NOMO-1 treated with DMSO at 0.1 percent for 48 hours (cell line): ENCODE results near the gene ADSS2.
"Not testable (repeated sequence)": the region's sequence is repeated elsewhere in the genome, so short reads cannot be mapped to it uniquely, and the experiment has no call there.

Experiments
- DNase-seq: peaks from one replicate; lab custom pipeline; 2025; ENCODE audit not compliant: unreplicated experiment; lab: John Stamatoyannopoulos, UW

Gene ADSS2

GRCh38 chr1:244451539-244451950 lies at the start of gene ADSS2:
Gene ADSS2, minus strand, starts transcription at chr1:244451909. Its CDS starts 92 bp downstream, at chr1:244451817.
- no peak for DNase-seq

GRCh38 chr1:244500515-244500914 lies 48.8 kb upstream of the ADSS2 start:
- DNase-seq = not testable (repeated sequence)

- DNase-seq = not testable (repeated sequence)
These were observed 47.8 kb upstream of the ADSS2 start for GRCh38 chr1:244499484-244499883.

- no peak for DNase-seq
These were observed 46.1 kb upstream of the ADSS2 start for GRCh38 chr1:244497805-244498204.

- no peak for DNase-seq
These were observed 44.5 kb upstream of the ADSS2 start for GRCh38 chr1:244496186-244496585.

GRCh38 chr1:244494653-244495052 lies 42.9 kb upstream of the ADSS2 start:
- no peak for DNase-seq

GRCh38 chr1:244484971-244485370 lies 33.3 kb upstream of the ADSS2 start:
- not testable (repeated sequence) for DNase-seq

- DNase-seq = no peak
These were observed 21.4 kb upstream of the ADSS2 start for GRCh38 chr1:244473059-244473605.

- DNase-seq = no peak
These were observed 15.0 kb upstream of the ADSS2 start for GRCh38 chr1:244466724-244467123.

- DNase-seq = peak; percentile 47
These were observed 9.7 kb upstream of the ADSS2 start, which contains the start of gene CATSPERE for GRCh38 chr1:244461245-244462071. Gene CATSPERE, plus strand, starts transcription at chr1:244461273. Its CDS starts 157 bp downstream, at chr1:244461430.

GRCh38 chr1:244460197-244460596 lies 8.5 kb upstream of the ADSS2 start:
- no peak for DNase-seq

GRCh38 chr1:244458781-244459180 lies 7.1 kb upstream of the ADSS2 start:
- DNase-seq = no peak

GRCh38 chr1:244456586-244456985 lies 4.9 kb upstream of the ADSS2 start:
- DNase-seq = no peak

GRCh38 chr1:244454412-244454811 lies 2.7 kb upstream of the ADSS2 start:
- DNase-seq = no peak

GRCh38 chr1:244451951-244452795 lies 464 bp upstream of the ADSS2 start:
- peak; percentile 99 for DNase-seq

- DNase-seq = peak; percentile 45
These were observed 841 bp downstream of the ADSS2 start for GRCh38 chr1:244450597-244451538.

GRCh38 chr1:244449936-244450508 lies 1.7 kb downstream of the ADSS2 start:
- DNase-seq = peak; percentile 1

GRCh38 chr1:244448279-244449036 lies 3.3 kb downstream of the ADSS2 start:
- DNase-seq = no peak

GRCh38 chr1:244447552-244447951 lies 4.2 kb downstream of the ADSS2 start:
- no peak for DNase-seq
